T47D (cell line): ENCODE measurements around the gene RETREG1.
A peak's percentile ranks its signal among the peaks of the same experiment; 100 is the strongest.
"Not testable (repeated sequence)": the region's sequence is repeated elsewhere in the genome, so short reads cannot be mapped to it uniquely, and the experiment has no call there.

Experiments used
- DNase-seq, 2 experiments: peaks; one replicate each; pipeline versions ENCODE4 v3.0.0 to v3.0.0-alpha.2; 2011 to 2012; ENCODE audit warnings: low read depth in 1 of 2, low spot score in 1 of 2
- JUND ChIP-seq: IDR thresholded peaks from 2 replicates; pipeline ENCODE4 v1.6.1; 2012; ENCODE audit warnings: low read depth
- in situ Hi-C: cut with HindIII; loops from 2 replicates; pipeline ENCODE4 v1.10.0; 2016; ENCODE audit warnings: low sequenced_read_pairs, low pct_unique_long_range_greater_than_20kb

Gene RETREG1

DNA sequence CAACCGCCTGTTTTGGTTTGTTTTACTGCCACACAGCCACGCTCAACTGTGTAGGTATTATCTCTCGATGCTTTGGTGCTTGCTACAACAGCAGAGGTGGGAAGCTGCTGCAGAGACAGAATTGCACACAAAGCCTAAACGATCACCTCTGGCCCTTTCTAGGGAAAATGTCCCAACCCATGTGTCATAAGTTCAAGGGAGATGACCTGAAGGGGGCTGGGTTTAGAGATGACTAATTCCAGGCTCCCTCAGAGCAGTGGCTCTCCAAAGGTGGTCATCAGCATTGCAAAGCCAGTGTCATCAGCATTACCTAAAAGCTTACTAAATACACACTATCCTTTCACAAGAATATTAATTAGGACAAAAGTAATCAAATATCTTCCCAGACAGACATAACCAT, 162.1 kb downstream of the RETREG1 start:
- DNase-seq = no peak
- in situ Hi-C loops = no loop called here
- TF ChIP-seq JUND = no peak

DNA sequence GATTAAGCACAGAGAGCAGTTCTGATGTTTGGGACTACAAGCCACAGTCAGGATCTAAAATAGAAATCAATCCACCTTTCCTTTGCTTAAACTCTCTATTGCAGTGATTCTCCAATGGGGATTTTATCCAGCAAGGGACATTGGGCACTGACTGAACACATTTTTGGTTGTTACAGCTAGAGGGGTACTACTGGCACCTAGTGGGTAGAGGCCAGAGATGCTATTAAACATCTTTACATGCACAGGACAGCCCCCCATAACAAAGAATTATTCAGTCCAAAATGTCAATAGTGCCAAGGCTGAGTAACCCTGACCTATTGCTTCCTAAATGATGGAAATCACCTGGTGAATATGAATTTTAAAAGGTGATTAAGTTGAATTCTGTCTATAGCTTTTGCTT, 163.2 kb downstream of the RETREG1 start:
- DNase-seq = no peak
- TF ChIP-seq JUND = no peak
- in situ Hi-C loops = no loop called here

DNA sequence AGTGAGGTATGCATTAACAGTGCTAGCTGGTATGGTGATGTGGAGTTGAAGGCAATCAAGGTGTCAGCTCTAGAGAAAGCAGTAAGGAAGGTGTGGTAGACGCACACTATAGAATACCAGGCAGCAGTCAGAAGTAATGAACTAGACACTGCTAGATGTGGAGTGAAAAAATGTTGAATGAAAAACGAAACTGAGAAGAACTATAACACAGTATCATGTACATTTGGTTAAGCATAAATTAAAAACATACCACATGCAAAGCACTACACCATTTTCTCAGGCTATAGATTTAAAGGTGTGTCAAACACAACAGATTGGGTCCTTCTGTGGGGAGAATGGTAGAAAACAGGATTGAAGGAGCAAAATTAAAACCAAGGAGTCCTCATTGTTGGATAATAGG, 166.6 kb downstream of the RETREG1 start:
- in situ Hi-C loops = no loop called here
- DNase-seq = no peak
- TF ChIP-seq JUND = no peak

DNA sequence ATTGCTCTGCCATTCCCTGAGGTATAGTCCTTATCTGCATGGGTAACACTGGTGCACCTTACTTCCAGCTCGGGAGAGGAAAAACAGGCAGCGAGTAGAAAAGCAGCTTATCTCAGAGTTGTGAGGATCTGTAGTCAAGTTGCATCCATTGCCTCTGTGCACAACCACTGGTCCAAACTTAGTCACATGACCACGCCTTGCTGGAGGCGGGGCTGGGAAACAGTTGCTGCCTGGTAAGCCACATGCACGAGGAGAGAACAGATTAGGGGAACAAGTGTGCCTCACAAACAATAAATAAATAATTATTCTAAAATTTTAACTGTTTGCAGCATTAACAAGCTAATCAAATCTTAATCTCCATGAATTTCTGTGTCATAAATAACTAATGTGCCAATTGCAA, 169.8 kb downstream of the RETREG1 start:
- in situ Hi-C loops = no loop called here
- DNase-seq = no peak
- TF ChIP-seq JUND = no peak

DNA sequence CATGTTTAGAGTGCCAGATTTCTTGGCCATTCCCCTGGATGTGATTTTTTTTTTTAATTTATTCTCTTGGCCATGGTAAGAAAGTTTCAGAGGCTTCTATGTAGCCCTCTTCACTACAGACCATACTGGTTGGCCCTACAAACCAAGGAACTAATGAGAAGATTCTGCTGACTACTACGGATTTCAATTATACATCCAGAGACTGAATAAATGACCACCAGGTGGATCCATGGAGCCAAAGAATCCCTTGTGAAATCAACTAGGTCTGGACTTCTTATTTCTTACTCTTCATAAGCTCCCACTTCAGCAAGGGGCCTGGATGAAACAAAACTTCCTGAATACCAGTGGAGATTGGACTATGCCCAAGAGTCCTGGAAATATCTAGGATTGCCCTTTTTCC, 178.8 kb downstream of the RETREG1 start:
- no peak for TF ChIP-seq JUND
- in situ Hi-C loops = no loop called here
- DNase-seq = peak; percentile 15 to 23

DNA sequence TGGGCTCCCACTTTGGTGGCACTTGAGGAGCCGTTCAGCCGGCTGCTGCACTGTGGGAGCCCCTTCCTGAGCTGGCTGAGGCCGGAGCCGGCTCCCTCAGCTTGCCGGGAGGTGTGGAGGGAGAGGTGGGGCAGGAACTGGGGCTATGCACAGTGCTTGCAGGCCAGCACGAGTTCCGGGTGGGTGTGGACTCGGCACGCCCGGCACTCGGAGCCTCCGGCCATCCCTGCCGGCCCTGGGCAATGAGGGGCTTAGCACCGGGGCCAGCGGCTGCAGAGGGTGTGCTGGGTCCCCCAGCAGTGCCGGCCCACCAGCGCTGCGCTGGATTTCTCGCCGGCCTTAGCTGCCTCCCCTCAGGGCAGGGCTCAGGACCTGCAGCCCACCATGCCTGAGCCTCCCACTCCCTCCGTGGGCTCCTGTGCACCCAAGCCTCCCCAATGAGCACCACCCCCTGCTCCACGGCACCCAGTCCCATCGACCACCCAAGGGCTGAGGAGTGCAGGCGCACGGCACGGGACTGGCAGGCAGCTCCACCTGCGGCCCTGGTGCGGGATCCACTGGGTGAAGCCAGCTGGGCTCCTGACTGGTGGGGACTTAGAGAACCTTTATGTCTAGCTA, 180.6 kb downstream of the RETREG1 start:
- in situ Hi-C loops, DNase-seq: not testable (repeated sequence)

DNA sequence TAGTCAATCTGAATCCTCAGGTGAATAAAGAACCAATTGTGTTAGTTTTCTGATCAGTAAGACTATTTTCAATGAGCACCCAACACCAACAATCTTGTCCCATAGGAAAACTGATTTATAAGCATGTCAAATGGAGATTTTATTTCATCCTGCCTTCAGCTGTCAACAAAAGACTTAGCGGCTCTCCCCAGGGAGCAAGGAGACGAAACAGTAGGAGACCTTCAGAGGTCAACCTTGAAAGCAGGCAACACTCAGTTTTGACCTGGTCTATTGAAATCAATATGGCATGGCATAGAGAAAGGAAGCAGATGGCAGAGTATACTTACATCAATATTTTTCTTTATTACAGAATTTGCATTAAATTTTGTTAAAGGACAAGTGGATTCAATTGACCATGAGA, 185.3 kb downstream of the RETREG1 start:
- DNase-seq = no peak
- in situ Hi-C loops = no loop called here
- TF ChIP-seq JUND = no peak

DNA sequence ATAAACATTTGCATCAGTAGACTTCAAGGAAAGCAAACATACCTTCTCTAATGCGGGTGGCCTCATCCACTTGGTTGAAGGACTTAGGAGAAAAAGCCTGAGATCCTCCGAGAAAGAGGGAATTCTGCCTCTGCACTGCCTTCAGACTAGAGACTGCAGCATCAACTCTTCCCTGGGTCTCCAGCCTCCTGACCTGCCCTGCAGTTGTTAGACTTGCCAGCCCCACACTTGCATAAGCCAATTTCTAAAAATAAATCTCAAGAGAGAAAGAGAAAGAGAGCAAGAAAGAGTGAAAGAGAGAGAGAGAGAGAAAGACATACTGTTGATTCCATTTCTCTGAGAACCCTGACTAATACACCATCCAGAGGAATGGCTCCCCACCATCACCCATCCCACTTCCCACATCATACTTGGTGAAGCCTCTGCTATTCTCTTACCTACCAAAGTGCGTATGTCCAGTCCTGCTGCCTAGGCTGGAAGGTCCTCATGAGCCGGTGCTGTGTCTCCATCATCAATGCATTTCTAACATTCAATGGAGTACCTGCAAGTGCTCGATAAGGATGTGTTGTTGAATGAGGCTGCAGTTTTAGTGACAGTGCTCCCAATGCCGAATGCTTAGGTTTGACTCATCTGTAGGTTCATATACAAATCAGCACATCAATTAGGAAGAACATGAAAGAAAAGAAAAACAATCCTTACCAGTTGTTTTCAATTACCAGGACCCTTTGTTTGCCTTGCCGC, 186.3 kb downstream of the RETREG1 start:
- TF ChIP-seq JUND = no peak
- DNase-seq = no peak
- in situ Hi-C loops = no loop called here

DNA sequence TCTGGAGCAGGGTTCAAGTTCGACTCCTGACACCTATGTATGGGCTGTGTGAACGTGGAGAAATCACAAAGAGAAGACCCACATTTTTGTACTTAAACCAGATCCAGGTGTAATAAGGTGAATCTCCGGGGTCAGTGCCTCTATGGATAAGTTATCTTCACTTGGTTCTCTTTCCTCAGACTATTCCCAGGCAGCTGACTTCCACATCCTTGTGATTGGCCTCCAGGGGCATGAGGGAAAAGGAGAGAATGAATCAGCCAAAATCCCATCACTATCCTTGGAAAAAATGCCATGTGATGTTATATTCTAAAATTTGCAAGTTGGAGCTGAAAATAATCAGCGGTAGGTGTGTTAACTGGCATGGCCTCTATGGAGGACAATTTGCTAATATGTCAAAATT, 188.4 kb downstream of the RETREG1 start:
- no peak for TF ChIP-seq JUND
- in situ Hi-C loops = no loop called here
- no peak for DNase-seq

DNA sequence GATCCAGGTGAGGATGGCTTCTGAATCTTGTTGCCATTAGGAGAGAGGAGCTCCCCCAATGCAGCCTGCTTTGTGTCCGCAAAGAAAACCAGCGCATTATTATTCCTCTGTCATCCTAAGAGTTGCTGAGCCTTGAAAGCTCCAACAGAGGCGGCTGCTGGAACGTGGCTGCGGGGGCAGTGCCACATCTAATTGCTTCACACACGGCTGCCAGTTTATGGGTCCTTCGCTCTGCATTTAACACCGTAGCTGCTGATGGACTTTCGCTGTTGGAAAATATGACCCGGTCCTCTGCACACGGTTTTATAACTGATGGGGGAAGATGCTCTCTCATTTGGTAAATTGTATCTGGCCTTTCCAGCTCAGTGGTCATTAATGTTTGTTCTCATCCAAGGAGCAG, 189.2 kb downstream of the RETREG1 start:
- in situ Hi-C loops = no loop called here
- DNase-seq = no peak
- TF ChIP-seq JUND = no peak
